Body of pancreas (tissue), 4 donors: ENCODE data around the gene PIEZO2. TPM values are rescaled to one million over a fixed set of nuclear protein-coding genes. Genes with fewer than 3 reads are reported as not detected.
A peak's percentile ranks its signal among the peaks of the same experiment; 100 is the strongest.

Source experiments
- ATAC-seq: fragments of 150-250 bp; one replicate; pipeline ENCODE4 v1.9.1; 2016
- DNase-seq, 4 donors: peaks; one replicate each; pipeline ENCODE4 v3.0.0-alpha.2; 2019
- H3K27ac ChIP-seq, 4 donors: fragments of 200-600 bp; sonication (generic); 1 replicate in 3 of 4; 2 replicates in 1 of 4; pipeline versions ENCODE4 v1.5.1 to v1.6.1; 2016 to 2019; ENCODE audit warnings: mild to moderate bottlenecking in 1 of 4, mixed read lengths in 1 of 4, moderate library complexity in 1 of 4
- H3K27me3 ChIP-seq, 2 donors: fragments of 200-600 bp; sonication (generic); one replicate each; pipeline ENCODE4 v1.6.0; 2016; ENCODE audit warnings: mild to moderate bottlenecking in 1 of 2
- H3K36me3 ChIP-seq, 2 donors: fragments of 200-600 bp; sonication (generic); replicated peaks in 1 of 2; 2 replicates each; pipeline ENCODE4 v1.5.1; 2016; ENCODE audit warnings: low read depth in 2 of 2; ENCODE audit not compliant: insufficient read depth in 1 of 2
- H3K4me1 ChIP-seq: fragments of 200-600 bp; sonication (generic); one replicate; pipeline ENCODE4 v1.6.0; 2016
- H3K4me3 ChIP-seq, 2 donors: fragments of 200-600 bp; sonication (generic); 1 replicate in 1 of 2; 2 replicates in 1 of 2; pipeline ENCODE4 v1.5.1; 2016 to 2019
- H3K9me3 ChIP-seq, 3 donors: fragments of 200-600 bp; sonication (generic); 1 replicate in 2 of 3; 2 replicates in 1 of 3; pipeline ENCODE4 v1.5.1; 2016
- POLR2A ChIP-seq, 3 donors: fragments of 450-650 bp; IDR thresholded peaks; one replicate each; pipeline ENCODE4 v1.6.1; 2016; ENCODE audit warnings: antibody characterized with exemption in 3 of 3, mild to moderate bottlenecking in 2 of 3
- WGBS, 2 donors: methylation state at CpG; one replicate each; pipeline ENCODE4 v1.1.5; 2017; 5-methylcytosine and 5-hydroxymethylcytosine counted together
- intact Hi-C: fragments of 100-400 bp; cut with DNase I; formaldehyde crosslinking; loops from one replicate; pipeline ENCODE4 v1.15.1; 2023
- total RNA-seq, 2 donors: library from RNA; depleted of rRNA; stranded (reverse); fragments of >200 nt; gene quantifications; one replicate each; pipeline ENCODE4 v1.1.0, GENCODE V29; 2016
- TF ChIP-seq, protein P1 (sequence below), 7 experiments: fragments of 450-650 bp in 4 of 7; fragments of 200-600 bp in 3 of 7; sonication (generic) in 3 of 7; IDR thresholded peaks; one replicate each; pipeline ENCODE4 v1.5.1; 2016 to 2019; ENCODE audit warnings: antibody characterized with exemption in 7 of 7

PIEZO2 gene
- total RNA-seq, 2 donors from 2014 or later = 0.33 to 40.7 TPM

DNA sequence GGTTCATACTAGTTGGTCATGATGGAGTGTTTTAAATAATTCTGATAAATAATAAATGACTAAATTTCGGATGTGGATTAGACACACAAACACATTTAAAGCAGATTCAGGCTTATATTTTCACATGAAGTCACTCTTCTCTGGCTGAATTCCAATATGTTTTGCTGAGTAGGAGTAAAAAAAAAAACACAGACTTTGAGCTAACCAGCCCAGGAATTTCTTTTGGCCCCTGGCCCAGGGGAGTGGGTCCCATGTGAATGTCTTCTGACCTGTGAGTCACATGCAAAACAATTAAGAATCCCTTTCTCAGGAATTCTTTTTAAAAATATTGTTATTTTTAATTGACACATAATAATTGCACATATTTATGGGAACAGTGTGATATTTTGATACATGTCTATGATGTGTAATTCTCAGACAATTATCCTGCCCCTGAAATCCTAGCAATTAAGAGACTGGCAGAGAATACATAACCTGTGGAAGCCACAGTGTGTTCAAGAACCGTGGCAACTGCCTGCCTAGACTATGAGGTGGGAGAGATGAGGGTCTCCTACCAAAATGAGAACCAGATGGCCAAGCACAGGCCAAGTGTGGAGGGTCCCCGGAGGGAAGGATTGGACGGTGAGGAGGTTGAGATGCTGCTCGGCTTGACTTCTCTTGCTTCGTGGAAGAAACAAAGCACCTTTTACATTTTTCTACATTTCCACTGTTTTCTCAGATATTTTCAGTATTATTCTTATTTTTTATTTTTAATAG, 236.4 kb downstream of the PIEZO2 start:
- Histone ChIP-seq H3K27me3 (no peaks in the 10 kb centered on the region), H3K4me3 (no peak overlapping the region), H3K27ac (no peak overlapping the region), H3K9me3 (no peaks in the 10 kb centered on the region), H3K4me1 (no peaks in the 10 kb centered on the region), H3K36me3 (no peaks in the 10 kb centered on the region)
- TF ChIP-seq POLR2A (IDR thresholded peaks at IDR 0.05) = no peak
- TF ChIP-seq, protein P1, sequence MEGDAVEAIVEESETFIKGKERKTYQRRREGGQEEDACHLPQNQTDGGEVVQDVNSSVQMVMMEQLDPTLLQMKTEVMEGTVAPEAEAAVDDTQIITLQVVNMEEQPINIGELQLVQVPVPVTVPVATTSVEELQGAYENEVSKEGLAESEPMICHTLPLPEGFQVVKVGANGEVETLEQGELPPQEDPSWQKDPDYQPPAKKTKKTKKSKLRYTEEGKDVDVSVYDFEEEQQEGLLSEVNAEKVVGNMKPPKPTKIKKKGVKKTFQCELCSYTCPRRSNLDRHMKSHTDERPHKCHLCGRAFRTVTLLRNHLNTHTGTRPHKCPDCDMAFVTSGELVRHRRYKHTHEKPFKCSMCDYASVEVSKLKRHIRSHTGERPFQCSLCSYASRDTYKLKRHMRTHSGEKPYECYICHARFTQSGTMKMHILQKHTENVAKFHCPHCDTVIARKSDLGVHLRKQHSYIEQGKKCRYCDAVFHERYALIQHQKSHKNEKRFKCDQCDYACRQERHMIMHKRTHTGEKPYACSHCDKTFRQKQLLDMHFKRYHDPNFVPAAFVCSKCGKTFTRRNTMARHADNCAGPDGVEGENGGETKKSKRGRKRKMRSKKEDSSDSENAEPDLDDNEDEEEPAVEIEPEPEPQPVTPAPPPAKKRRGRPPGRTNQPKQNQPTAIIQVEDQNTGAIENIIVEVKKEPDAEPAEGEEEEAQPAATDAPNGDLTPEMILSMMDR (IDR thresholded peaks at IDR 0.05) = no peak
- intact Hi-C loops = no loop called here
- WGBS, 2 donors = 61 to 72% methylated on average over 6 of the region's 6 CpGs
- ATAC-seq (no peak), DNase-seq (peak in 1 of 4 donors; percentile 40)

DNA sequence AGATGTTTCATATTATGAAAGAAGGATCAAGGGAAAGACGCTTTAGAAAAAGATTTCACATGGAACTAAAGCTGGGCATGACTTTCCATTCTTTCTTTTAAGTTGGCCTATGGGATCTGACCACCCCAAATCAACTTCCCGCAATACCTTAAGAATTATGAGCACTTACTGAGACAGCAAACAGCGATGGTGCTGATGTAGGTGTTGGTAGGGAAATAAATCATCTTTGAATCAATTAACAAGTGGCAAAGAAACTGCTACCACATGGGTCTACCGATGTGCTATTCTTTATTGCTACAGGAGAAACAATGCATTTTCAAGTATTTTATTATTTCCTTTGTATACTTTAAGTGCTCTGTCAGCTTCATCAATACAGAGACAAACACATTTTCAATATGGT, 239.6 kb downstream of the PIEZO2 start:
- TF ChIP-seq, protein P1 (IDR thresholded peaks at IDR 0.05) = no peak
- no peak for TF ChIP-seq POLR2A (IDR thresholded peaks at IDR 0.05)
- H3K9me3 ChIP-seq = no peaks in the 10 kb centered on the region
- no peak overlapping the region for H3K4me3 ChIP-seq
- no peaks in the 10 kb centered on the region for H3K36me3 ChIP-seq
- no peak overlapping the region for H3K27ac ChIP-seq
- intact Hi-C loops = no loop called here
- H3K4me1 ChIP-seq = no peaks in the 10 kb centered on the region
- ATAC-seq (no peak), DNase-seq (no peak)
- no peaks in the 10 kb centered on the region for H3K27me3 ChIP-seq
- WGBS, 2 donors = 69 to 83% methylated on average over 4 of the region's 4 CpGs

DNA sequence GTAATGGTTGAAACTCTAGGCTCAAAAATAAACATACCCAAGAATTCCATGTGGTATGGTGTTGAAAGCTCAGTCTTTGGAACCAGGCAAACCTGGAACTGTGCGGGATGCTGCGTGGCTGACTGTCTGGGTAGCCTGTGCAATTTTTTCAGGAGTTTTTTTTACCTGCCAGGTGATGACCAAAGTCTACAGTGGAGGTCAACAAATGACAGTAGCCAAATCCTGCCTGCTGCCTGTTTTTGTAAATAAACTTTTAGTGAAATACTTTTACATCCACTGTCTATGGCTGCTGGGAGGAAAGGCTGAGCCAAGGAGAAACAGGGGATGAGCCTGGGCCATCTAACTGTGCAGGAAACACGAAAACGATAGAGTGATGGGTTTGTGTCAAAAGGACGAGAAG, 240.6 kb downstream of the PIEZO2 start:
- ATAC-seq (no peak), DNase-seq (no peak)
- H3K27ac ChIP-seq = no peak overlapping the region
- H3K36me3 ChIP-seq = no peaks in the 10 kb centered on the region
- WGBS, 2 donors = 63 to 87% methylated on average over 5 of the region's 5 CpGs
- no peak for TF ChIP-seq POLR2A (IDR thresholded peaks at IDR 0.05)
- TF ChIP-seq, protein P1 (IDR thresholded peaks at IDR 0.05) = no peak
- no peaks in the 10 kb centered on the region for H3K27me3 ChIP-seq
- no peaks in the 10 kb centered on the region for H3K9me3 ChIP-seq
- H3K4me1 ChIP-seq = no peaks in the 10 kb centered on the region
- no peak overlapping the region for H3K4me3 ChIP-seq
- intact Hi-C loops = no loop called here

DNA sequence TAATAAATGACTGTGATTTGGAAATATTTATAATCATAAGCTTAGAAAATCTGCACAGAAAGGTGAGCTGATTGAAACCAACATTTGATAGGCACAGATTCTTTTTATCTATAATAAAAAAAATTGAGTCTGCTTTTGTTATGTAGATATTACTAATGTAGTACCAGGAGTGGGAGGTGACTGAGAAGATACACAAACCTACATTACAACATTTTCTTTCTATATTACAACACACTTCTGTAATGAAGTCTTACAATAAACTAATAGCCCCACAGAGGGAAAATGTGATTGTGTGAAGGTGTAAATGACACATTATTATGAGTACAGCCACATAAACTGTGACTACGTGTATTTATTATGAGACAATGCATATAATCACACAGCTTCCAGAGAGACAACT, 241.6 kb downstream of the PIEZO2 start:
- DNase-seq (no peak), ATAC-seq (no peak)
- Histone ChIP-seq H3K27me3 (no peaks in the 10 kb centered on the region), H3K36me3 (no peaks in the 10 kb centered on the region), H3K9me3 (no peaks in the 10 kb centered on the region), H3K4me3 (no peak overlapping the region), H3K27ac (no peak overlapping the region), H3K4me1 (no peaks in the 10 kb centered on the region)
- TF ChIP-seq, protein P1 (IDR thresholded peaks at IDR 0.05) = no peak
- TF ChIP-seq POLR2A (IDR thresholded peaks at IDR 0.05) = no peak
- 69 to 87% methylated on average over 1 of the region's 1 CpG for WGBS, 2 donors
- intact Hi-C loops = no loop called here

DNA sequence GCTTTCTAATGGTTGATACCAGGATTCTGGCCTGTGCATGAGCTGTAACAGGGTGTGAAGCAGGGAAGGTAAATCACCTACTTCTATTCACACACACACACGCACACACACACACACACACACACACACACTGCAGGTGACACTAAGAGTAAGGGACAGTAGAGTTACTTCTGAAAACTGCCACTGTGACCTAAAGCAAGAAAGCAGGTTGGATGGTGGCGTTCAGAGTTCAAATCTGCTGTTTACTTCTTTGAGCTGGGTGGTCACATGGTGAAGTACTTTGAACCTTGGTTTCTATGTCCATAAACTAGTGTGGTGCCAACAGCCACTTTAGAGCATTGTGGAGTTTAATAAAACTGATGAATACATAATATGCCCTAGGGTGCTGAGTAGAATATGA, 248.0 kb downstream of the PIEZO2 start:
- 69 to 80% methylated on average over 2 of the region's 2 CpGs for WGBS, 2 donors

More for the DNA sequence above, 248.0 kb downstream of the PIEZO2 start:
- intact Hi-C loops = no loop called here
- peaks cover 0 to 3% (median 0%) of the 10 kb centered on the region in 3 donors for H3K9me3 ChIP-seq
- no peak overlapping the region for H3K27ac ChIP-seq
- no peaks in the 10 kb centered on the region for H3K36me3 ChIP-seq
- ATAC-seq (no peak), DNase-seq (no peak)
- no peak overlapping the region for H3K4me3 ChIP-seq
- H3K4me1 ChIP-seq = peaks cover 12% of the 10 kb centered on the region
- no peak for TF ChIP-seq POLR2A (IDR thresholded peaks at IDR 0.05)
- TF ChIP-seq, protein P1 (IDR thresholded peaks at IDR 0.05) = no peak
- no peaks in the 10 kb centered on the region for H3K27me3 ChIP-seq
